ENCODE data around the gene EFNB2. TPM values are rescaled to one million over a fixed set of nuclear protein-coding genes. Genes with fewer than 3 reads are reported as not detected.
A peak's percentile ranks its signal among the peaks of the same experiment; 100 is the strongest.

EFNB2 gene
- total RNA-seq (2014; rRNA removed; shearing (Covaris generic); ENCODE audit: low replicate concordance), result 0.07 TPM in 1 of 2 replicates, not detected in the other

GRCh38 chr13:106535552-106536243, at the start of gene EFNB2:
Gene EFNB2, minus strand, starts transcription at chr13:106535662. Its CDS starts 698 bp downstream, at chr13:106534964.
- peak; percentile 96 for DNase-seq
- Histone ChIP-seq H3K9me3 (ENCODE audit: low read length) (no peaks in the 10 kb centered on the region), H4K20me1 (ENCODE audit: insufficient read depth, low read depth, low read length) (peaks cover 9% of the 10 kb centered on the region; the same call in 1 of the 2 replicates), H3K4me2 (ENCODE audit: low read depth, low read length, poor library complexity, severe bottlenecking) (peak within 1 kb of the TSS; percentile 99), H3K27ac (ENCODE audit: low read length) (no peak within 1 kb of the TSS), H3K79me2 (ENCODE audit: low read length) (no peaks in the 10 kb centered on the region), H3K9ac (ENCODE audit: low read length) (peak within 1 kb of the TSS; percentile 69), H3K36me3 (ENCODE audit: insufficient read depth, low read length) (peaks cover 3% of the 10 kb centered on the region; the same call in 1 of the 2 replicates), H3K27me3 (ENCODE audit: low read length) (no peaks in the 10 kb centered on the region), H3K9me2 (replicated peaks; ENCODE audit: insufficient read depth, low read length) (no peaks in the 10 kb centered on the region), H3K4me1 (ENCODE audit: low read length) (peaks cover 12% of the 10 kb centered on the region), H3K4me3 (ENCODE audit: low read length) (peak within 1 kb of the TSS; percentile 73), H2AFZ (ENCODE audit: low read length) (peak within 1 kb of the TSS; percentile 81)

- no peak overlapping the region for H3K4me2 ChIP-seq (ENCODE audit: low read depth, low read length, poor library complexity, severe bottlenecking)
- H3K4me3 ChIP-seq (ENCODE audit: low read length), result no peak overlapping the region
- H3K9me2 ChIP-seq (replicated peaks; ENCODE audit: insufficient read depth, low read length), result no peaks in the 10 kb centered on the region
- H3K36me3 ChIP-seq (ENCODE audit: insufficient read depth, low read length), result no peaks in the 10 kb centered on the region
- H3K27me3 ChIP-seq (ENCODE audit: low read length), result no peaks in the 10 kb centered on the region
- H3K79me2 ChIP-seq (ENCODE audit: low read length), result no peaks in the 10 kb centered on the region
- H3K9me3 ChIP-seq (ENCODE audit: low read length), result peaks cover 10% of the 10 kb centered on the region; the same call in 1 of the 2 replicates
- H4K20me1 ChIP-seq (ENCODE audit: insufficient read depth, low read depth, low read length), result no peaks in the 10 kb centered on the region
- no peaks in the 10 kb centered on the region for H3K4me1 ChIP-seq (ENCODE audit: low read length)
- no peak for DNase-seq
- H2AFZ ChIP-seq (ENCODE audit: low read length), result no peak overlapping the region
- H3K9ac ChIP-seq (ENCODE audit: low read length), result no peak overlapping the region
- no peak overlapping the region for H3K27ac ChIP-seq (ENCODE audit: low read length)
These were observed 45.8 kb upstream of the EFNB2 start for GRCh38 chr13:106581225-106581624.

- H3K9ac ChIP-seq (ENCODE audit: low read length), result no peak overlapping the region
- H4K20me1 ChIP-seq (ENCODE audit: insufficient read depth, low read depth, low read length), result no peaks in the 10 kb centered on the region
- no peaks in the 10 kb centered on the region for H3K79me2 ChIP-seq (ENCODE audit: low read length)
- H3K36me3 ChIP-seq (ENCODE audit: insufficient read depth, low read length), result no peaks in the 10 kb centered on the region; the same call in 1 of the 2 replicates
- H3K9me3 ChIP-seq (ENCODE audit: low read length), result no peaks in the 10 kb centered on the region
- H3K4me3 ChIP-seq (ENCODE audit: low read length), result no peak overlapping the region
- no peaks in the 10 kb centered on the region for H3K9me2 ChIP-seq (replicated peaks; ENCODE audit: insufficient read depth, low read length)
- DNase-seq, result no peak
- H3K4me1 ChIP-seq (ENCODE audit: low read length), result no peaks in the 10 kb centered on the region
- H3K4me2 ChIP-seq (ENCODE audit: low read depth, low read length, poor library complexity, severe bottlenecking), result no peak overlapping the region
- no peaks in the 10 kb centered on the region for H3K27me3 ChIP-seq (ENCODE audit: low read length)
- no peak overlapping the region for H2AFZ ChIP-seq (ENCODE audit: low read length)
- no peak overlapping the region for H3K27ac ChIP-seq (ENCODE audit: low read length)
These were observed 40.4 kb upstream of the EFNB2 start for GRCh38 chr13:106575896-106576295.

GRCh38 chr13:106573868-106574267, 38.4 kb upstream of the EFNB2 start:
- H3K9me2 ChIP-seq (replicated peaks; ENCODE audit: insufficient read depth, low read length), result no peaks in the 10 kb centered on the region
- no peaks in the 10 kb centered on the region for H3K27me3 ChIP-seq (ENCODE audit: low read length)
- no peaks in the 10 kb centered on the region for H3K9me3 ChIP-seq (ENCODE audit: low read length)
- H3K4me3 ChIP-seq (ENCODE audit: low read length), result no peak overlapping the region
- H2AFZ ChIP-seq (ENCODE audit: low read length), result no peak overlapping the region
- no peaks in the 10 kb centered on the region; the same call in 1 of the 2 replicates for H3K36me3 ChIP-seq (ENCODE audit: insufficient read depth, low read length)
- no peak for DNase-seq
- H3K4me1 ChIP-seq (ENCODE audit: low read length), result peaks cover 17% of the 10 kb centered on the region
- H4K20me1 ChIP-seq (ENCODE audit: insufficient read depth, low read depth, low read length), result no peaks in the 10 kb centered on the region
- H3K9ac ChIP-seq (ENCODE audit: low read length), result no peak overlapping the region
- H3K79me2 ChIP-seq (ENCODE audit: low read length), result peaks cover 10% of the 10 kb centered on the region; the same call in 1 of the 2 replicates
- no peak overlapping the region for H3K27ac ChIP-seq (ENCODE audit: low read length)
- no peak overlapping the region for H3K4me2 ChIP-seq (ENCODE audit: low read depth, low read length, poor library complexity, severe bottlenecking)

- DNase-seq, result no peak
- Histone ChIP-seq H3K27me3 (ENCODE audit: low read length) (no peaks in the 10 kb centered on the region), H3K79me2 (ENCODE audit: low read length) (peaks cover 15% of the 10 kb centered on the region), H3K9ac (ENCODE audit: low read length) (no peak overlapping the region), H3K27ac (ENCODE audit: low read length) (no peak overlapping the region), H3K4me1 (ENCODE audit: low read length) (peaks cover 22% of the 10 kb centered on the region), H3K36me3 (ENCODE audit: insufficient read depth, low read length) (no peaks in the 10 kb centered on the region; the same call in 1 of the 2 replicates), H3K9me2 (replicated peaks; ENCODE audit: insufficient read depth, low read length) (no peaks in the 10 kb centered on the region), H3K4me2 (ENCODE audit: low read depth, low read length, poor library complexity, severe bottlenecking) (no peak overlapping the region), H3K4me3 (ENCODE audit: low read length) (no peak overlapping the region), H3K9me3 (ENCODE audit: low read length) (no peaks in the 10 kb centered on the region), H4K20me1 (ENCODE audit: insufficient read depth, low read depth, low read length) (no peaks in the 10 kb centered on the region), H2AFZ (ENCODE audit: low read length) (no peak overlapping the region)
These were observed 37.9 kb upstream of the EFNB2 start for GRCh38 chr13:106573284-106573846.

GRCh38 chr13:106570299-106570852, 34.9 kb upstream of the EFNB2 start:
- H3K27me3 ChIP-seq (ENCODE audit: low read length), result no peaks in the 10 kb centered on the region
- H3K9me3 ChIP-seq (ENCODE audit: low read length), result no peaks in the 10 kb centered on the region
- DNase-seq, result peak; percentile 95
- H2AFZ ChIP-seq (ENCODE audit: low read length), result peak overlapping the region; percentile 91
- no peaks in the 10 kb centered on the region; the same call in 1 of the 2 replicates for H3K36me3 ChIP-seq (ENCODE audit: insufficient read depth, low read length)
- peaks cover 32% of the 10 kb centered on the region for H3K4me1 ChIP-seq (ENCODE audit: low read length)
- H4K20me1 ChIP-seq (ENCODE audit: insufficient read depth, low read depth, low read length), result peaks cover 16% of the 10 kb centered on the region
- H3K27ac ChIP-seq (ENCODE audit: low read length), result no peak overlapping the region
- H3K4me3 ChIP-seq (ENCODE audit: low read length), result peak overlapping the region; percentile 85
- peaks cover 41% of the 10 kb centered on the region for H3K79me2 ChIP-seq (ENCODE audit: low read length)
- H3K9me2 ChIP-seq (replicated peaks; ENCODE audit: insufficient read depth, low read length), result no peaks in the 10 kb centered on the region
- H3K9ac ChIP-seq (ENCODE audit: low read length), result peak overlapping the region; percentile 38
- peak overlapping the region; percentile 76 for H3K4me2 ChIP-seq (ENCODE audit: low read depth, low read length, poor library complexity, severe bottlenecking)

- H3K9me3 ChIP-seq (ENCODE audit: low read length), result no peaks in the 10 kb centered on the region
- peak overlapping the region; percentile 75 for H3K4me2 ChIP-seq (ENCODE audit: low read depth, low read length, poor library complexity, severe bottlenecking)
- peaks cover 41% of the 10 kb centered on the region for H3K4me1 ChIP-seq (ENCODE audit: low read length)
- H3K27me3 ChIP-seq (ENCODE audit: low read length), result no peaks in the 10 kb centered on the region
- no peaks in the 10 kb centered on the region for H3K9me2 ChIP-seq (replicated peaks; ENCODE audit: insufficient read depth, low read length)
- peaks cover 50% of the 10 kb centered on the region for H3K79me2 ChIP-seq (ENCODE audit: low read length)
- H2AFZ ChIP-seq (ENCODE audit: low read length), result peak overlapping the region; percentile 44; the same call in 1 of the 2 replicates
- 0 out of 2 replicates have a peak overlapping the region, but pooled peaks have one; percentile 81 for H3K27ac ChIP-seq (ENCODE audit: low read length)
- peak overlapping the region; percentile 92 for H3K9ac ChIP-seq (ENCODE audit: low read length)
- H4K20me1 ChIP-seq (ENCODE audit: insufficient read depth, low read depth, low read length), result peaks cover 25% of the 10 kb centered on the region
- peak overlapping the region; percentile 85 for H3K4me3 ChIP-seq (ENCODE audit: low read length)
- DNase-seq, result no peak
- H3K36me3 ChIP-seq (ENCODE audit: insufficient read depth, low read length), result no peaks in the 10 kb centered on the region; the same call in 1 of the 2 replicates
These were observed 34.0 kb upstream of the EFNB2 start for GRCh38 chr13:106569233-106570095.

Data from Karpas-422 (cell line).